ENCODE measurements around the gene LETM1.

LETM1 gene

GRCh38 chr4:1872870-1873269, 16.9 kb upstream of the LETM1 start:
- DNase-seq (ENCODE audit: low read depth in 2 of 2), result no peak

- DNase-seq (ENCODE audit: low read depth in 2 of 2), result no peak
Observed at GRCh38 chr4:1871471-1872021, 15.6 kb upstream of the LETM1 start.

- DNase-seq (ENCODE audit: low read depth in 2 of 2), result peak; percentile 86 to 90
Observed at GRCh38 chr4:1870578-1871443, 14.9 kb upstream of the LETM1 start, which contains the start of gene NSD2. Gene NSD2 (plus strand): TSS chr4:1871393. CDS start chr4:1900655, 29,262 bp downstream.

- peak; percentile 78 to 81 for DNase-seq (ENCODE audit: low read depth in 2 of 2)
Observed at GRCh38 chr4:1870328-1870577, 14.3 kb upstream of the LETM1 start.

GRCh38 chr4:1869530-1870327, 13.8 kb upstream of the LETM1 start:
- DNase-seq (ENCODE audit: low read depth in 2 of 2), result no peak

GRCh38 chr4:1868912-1869311, 13.0 kb upstream of the LETM1 start:
- DNase-seq (ENCODE audit: low read depth in 2 of 2), result no peak

- DNase-seq (ENCODE audit: low read depth in 2 of 2), result no peak
Observed at GRCh38 chr4:1868293-1868692, 12.3 kb upstream of the LETM1 start.

- DNase-seq (ENCODE audit: low read depth in 2 of 2), result no peak
Observed at GRCh38 chr4:1866189-1866661, 10.3 kb upstream of the LETM1 start.

- DNase-seq (ENCODE audit: low read depth in 2 of 2), result no peak
Observed at GRCh38 chr4:1864076-1865008, 8.4 kb upstream of the LETM1 start.

- DNase-seq (ENCODE audit: low read depth in 2 of 2), result no peak
Observed at GRCh38 chr4:1863297-1864033, 7.5 kb upstream of the LETM1 start.

- no peak for DNase-seq (ENCODE audit: low read depth in 2 of 2)
Observed at GRCh38 chr4:1862961-1863296, 7.0 kb upstream of the LETM1 start.

GRCh38 chr4:1862055-1862911, 6.3 kb upstream of the LETM1 start:
- no peak for DNase-seq (ENCODE audit: low read depth in 2 of 2)

GRCh38 chr4:1859389-1859753, 3.4 kb upstream of the LETM1 start:
- DNase-seq (ENCODE audit: low read depth in 2 of 2), result no peak

GRCh38 chr4:1857931-1858330, 2.0 kb upstream of the LETM1 start:
- no peak for DNase-seq (ENCODE audit: low read depth in 2 of 2)

GRCh38 chr4:1856943-1857699, 1.2 kb upstream of the LETM1 start:
- no peak for DNase-seq (ENCODE audit: low read depth in 2 of 2)

- peak in 1 of 2 donors; percentile 24 for DNase-seq (ENCODE audit: low read depth in 2 of 2)
Observed at GRCh38 chr4:1855333-1856070, 454 bp downstream of the LETM1 start.

- DNase-seq (ENCODE audit: low read depth in 2 of 2), result no peak
Observed at GRCh38 chr4:1854752-1855151, 1.2 kb downstream of the LETM1 start.

GRCh38 chr4:1852904-1853623, 2.9 kb downstream of the LETM1 start:
- no peak for DNase-seq (ENCODE audit: low read depth in 2 of 2)
